CD4-positive, alpha-beta T cell treated with Interleukin-4 for 4 hours (primary cell): ENCODE results near the gene PLB1.
"Not testable (repeated sequence)": the region's sequence is repeated elsewhere in the genome, so short reads cannot be mapped to it uniquely, and the experiment has no call there.

Source experiments
- DNase-seq: peaks from one replicate; pipeline ENCODE4 v3.0.0-alpha.2; 2020

Gene PLB1

GRCh38 chr2:28650266-28650584 lies 154.4 kb downstream of the PLB1 start:
- no peak for DNase-seq

- no peak for DNase-seq
Observed at GRCh38 chr2:28652217-28652616, 156.4 kb downstream of the PLB1 start.

- no peak for DNase-seq
Observed at GRCh38 chr2:28653892-28654662, 158.2 kb downstream of the PLB1 start.

- DNase-seq, result no peak
Observed at GRCh38 chr2:28654663-28655320, 158.9 kb downstream of the PLB1 start.

GRCh38 chr2:28656937-28657615 lies 161.2 kb downstream of the PLB1 start:
- DNase-seq, result no peak

- DNase-seq, result no peak
Observed at GRCh38 chr2:28658369-28658768, 162.5 kb downstream of the PLB1 start.

GRCh38 chr2:28659127-28659526 lies 163.3 kb downstream of the PLB1 start:
- no peak for DNase-seq

- no peak for DNase-seq
Observed at GRCh38 chr2:28661589-28662001, 165.7 kb downstream of the PLB1 start.

GRCh38 chr2:28662044-28662443 lies 166.2 kb downstream of the PLB1 start:
- no peak for DNase-seq

- no peak for DNase-seq
Observed at GRCh38 chr2:28662468-28663181, 166.8 kb downstream of the PLB1 start.

- DNase-seq, result no peak
Observed at GRCh38 chr2:28663359-28663758, 167.5 kb downstream of the PLB1 start.

GRCh38 chr2:28664120-28664842 lies 168.4 kb downstream of the PLB1 start:
- DNase-seq, result no peak

GRCh38 chr2:28665041-28665704 lies 169.3 kb downstream of the PLB1 start:
- DNase-seq, result no peak

GRCh38 chr2:28665811-28666377 lies 170.0 kb downstream of the PLB1 start:
- DNase-seq, result not testable (repeated sequence)

- DNase-seq, result no peak
Observed at GRCh38 chr2:28666496-28667184, 170.8 kb downstream of the PLB1 start.

- DNase-seq, result no peak
Observed at GRCh38 chr2:28667261-28667660, 171.4 kb downstream of the PLB1 start.

GRCh38 chr2:28668106-28668814 lies 172.4 kb downstream of the PLB1 start:
- DNase-seq, result no peak

- DNase-seq, result no peak
Observed at GRCh38 chr2:28668880-28669279, 173.0 kb downstream of the PLB1 start.

- no peak for DNase-seq
Observed at GRCh38 chr2:28670856-28671255, 175.0 kb downstream of the PLB1 start.

GRCh38 chr2:28673338-28673737 lies 177.5 kb downstream of the PLB1 start:
- no peak for DNase-seq
